Activated CD4-positive, alpha-beta T cell treated with anti-CD3 and anti-CD28 coated beads, Interleukin-2, amount 10 ng/mL, durations not matched to agents 7 days and 5 days (primary cell): ENCODE data around the gene TACC2. TPM values are rescaled to one million over a fixed set of nuclear protein-coding genes. Genes with fewer than 3 reads are reported as not detected.

Source experiments
- CTCF ChIA-PET: fragments of 350-600 bp; sonication (Branson Sonifier 250); formaldehyde crosslinking; loops from one replicate; lab custom pipeline; 2021; ENCODE audit warnings: antibody characterized with exemption; lab: Charles Lee
- POLR2A ChIA-PET: fragments of 350-600 bp; sonication (Branson Sonifier 250); formaldehyde crosslinking; loops from one replicate; lab custom pipeline; 2021; ENCODE audit warnings: antibody characterized with exemption; lab: Charles Lee
- DNase-seq: peaks from one replicate; pipeline ENCODE4 v3.0.0-alpha.2; 2020
- H3K27ac Mint-ChIP-seq: one replicate; pipeline ENCODE4 v1.8.0; 2021; ENCODE audit warnings: mild to moderate bottlenecking, moderate library complexity, mixed read lengths
- H3K27me3 Mint-ChIP-seq: one replicate; pipeline ENCODE4 v1.8.0; 2021; ENCODE audit warnings: mixed read lengths
- H3K36me3 Mint-ChIP-seq: one replicate; pipeline ENCODE4 v1.8.0; 2021; ENCODE audit warnings: low read depth, mixed read lengths
- H3K4me1 Mint-ChIP-seq: one replicate; pipeline ENCODE4 v1.8.0; 2021; ENCODE audit warnings: mixed read lengths
- H3K4me3 Mint-ChIP-seq: one replicate; pipeline ENCODE4 v1.8.0; 2021; ENCODE audit warnings: mild to moderate bottlenecking, moderate library complexity, mixed read lengths
- H3K9me3 Mint-ChIP-seq: one replicate; pipeline ENCODE4 v1.8.0; 2021; ENCODE audit warnings: mixed read lengths
- total RNA-seq, 2 experiments: library from RNA; stranded (reverse); gene quantifications; one replicate each; pipeline ENCODE4 v1.2.3, GENCODE V29; 2021

Gene TACC2
- total RNA-seq, 2 experiments from 2014 or later: not detected

DNA sequence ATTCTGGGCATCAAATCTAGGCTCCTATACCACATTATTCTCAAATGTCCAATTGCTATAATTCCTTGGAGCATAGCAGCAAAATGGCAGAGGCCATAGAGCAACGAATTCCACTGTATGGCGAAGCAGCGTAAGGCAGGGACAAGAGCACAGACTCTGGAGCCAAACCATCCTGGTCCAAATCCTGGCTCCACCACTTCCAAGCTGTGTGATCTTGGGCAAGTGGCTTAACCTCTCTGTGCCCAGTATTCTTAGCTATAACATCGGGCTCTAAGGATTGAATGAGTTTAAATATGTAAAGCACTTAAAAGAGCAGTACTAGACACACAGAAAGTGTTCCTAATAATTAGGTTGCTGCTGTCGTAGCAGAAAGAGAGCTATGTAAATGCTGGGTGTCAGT is 56.2 kb downstream of the TACC2 start:
- Mint-ChIP-seq H3K27ac (no peak overlapping the region), H3K36me3 (no peaks in the 10 kb centered on the region), H3K9me3 (no peaks in the 10 kb centered on the region), H3K4me1 (no peaks in the 10 kb centered on the region), H3K4me3 (no peak overlapping the region), H3K27me3 (no peaks in the 10 kb centered on the region)
- no peak for DNase-seq
- CTCF ChIA-PET: no interaction called here
- POLR2A ChIA-PET: no interaction called here

DNA sequence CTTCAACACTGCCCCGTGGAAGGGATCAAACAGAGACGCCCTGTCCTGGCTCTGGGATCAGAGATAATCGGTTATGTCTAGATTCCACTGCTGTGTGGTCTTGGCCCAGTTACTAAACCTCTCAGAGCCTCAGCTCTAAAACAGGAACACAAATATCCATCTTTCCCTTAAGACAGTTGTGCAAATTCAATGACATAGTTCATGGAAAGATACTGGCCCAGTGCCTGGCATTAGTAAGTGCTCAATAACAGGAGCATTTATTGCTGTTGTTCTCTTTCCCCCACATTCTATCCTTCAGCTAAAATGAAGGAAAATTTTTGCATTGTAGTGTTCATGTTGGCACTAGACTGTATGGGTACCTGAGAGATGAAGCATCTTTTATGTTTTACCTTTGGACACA is 58.6 kb downstream of the TACC2 start:
- H3K4me3 Mint-ChIP-seq: no peak overlapping the region
- no peaks in the 10 kb centered on the region for H3K36me3 Mint-ChIP-seq
- DNase-seq: no peak
- ChIA-PET POLR2A (no interaction called here), CTCF (no interaction called here)
- no peaks in the 10 kb centered on the region for H3K9me3 Mint-ChIP-seq
- H3K27me3 Mint-ChIP-seq: no peaks in the 10 kb centered on the region
- no peaks in the 10 kb centered on the region for H3K4me1 Mint-ChIP-seq
- H3K27ac Mint-ChIP-seq: no peak overlapping the region

DNA sequence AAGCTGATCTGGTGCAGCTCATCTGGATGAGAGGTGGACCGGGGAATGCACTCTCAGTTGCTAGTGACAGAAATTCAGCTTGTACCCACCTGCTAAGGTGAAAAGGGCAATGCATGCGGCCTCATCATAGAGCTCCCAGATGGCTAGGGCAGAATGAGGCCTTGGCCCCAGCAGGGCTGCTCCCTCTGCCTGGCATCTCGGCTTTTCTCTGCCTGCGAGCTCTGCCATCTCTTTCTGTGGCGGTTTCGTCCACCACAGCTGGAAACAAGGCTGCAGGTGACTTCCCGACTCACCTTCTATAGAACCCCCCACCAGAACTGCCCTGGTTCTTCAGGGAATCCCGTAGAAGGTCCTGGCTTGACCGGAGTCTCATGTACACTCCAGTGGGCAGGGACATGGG is 60.1 kb downstream of the TACC2 start:
- no peaks in the 10 kb centered on the region for H3K36me3 Mint-ChIP-seq
- no peak overlapping the region for H3K4me3 Mint-ChIP-seq
- H3K27me3 Mint-ChIP-seq: no peaks in the 10 kb centered on the region
- no peaks in the 10 kb centered on the region for H3K4me1 Mint-ChIP-seq
- H3K9me3 Mint-ChIP-seq: no peaks in the 10 kb centered on the region
- ChIA-PET POLR2A (no interaction called here), CTCF (no interaction called here)
- no peak for DNase-seq
- H3K27ac Mint-ChIP-seq: no peak overlapping the region

DNA sequence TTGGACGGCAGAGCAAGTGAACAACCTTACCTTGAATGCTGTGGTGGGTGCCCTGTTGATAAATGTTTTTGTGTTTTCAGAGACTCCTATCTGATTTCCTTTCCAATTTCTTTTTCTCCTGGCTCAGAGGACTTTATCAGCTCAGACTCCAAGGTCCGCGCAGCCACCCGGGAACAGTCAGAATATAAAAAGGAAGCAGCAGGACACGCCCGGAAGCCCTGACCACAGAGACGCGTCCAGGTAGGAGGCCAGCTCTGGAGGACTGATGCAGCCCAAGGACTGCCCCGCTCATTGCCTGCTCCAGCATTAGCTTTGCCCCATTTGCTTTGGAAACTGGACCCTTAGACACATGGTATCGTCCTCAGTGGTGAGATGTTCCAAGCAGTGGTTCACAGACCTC is 61.3 kb downstream of the TACC2 start:
- Mint-ChIP-seq H3K9me3 (no peaks in the 10 kb centered on the region), H3K4me3 (no peak overlapping the region)
- POLR2A ChIA-PET: no interaction called here

DNA sequence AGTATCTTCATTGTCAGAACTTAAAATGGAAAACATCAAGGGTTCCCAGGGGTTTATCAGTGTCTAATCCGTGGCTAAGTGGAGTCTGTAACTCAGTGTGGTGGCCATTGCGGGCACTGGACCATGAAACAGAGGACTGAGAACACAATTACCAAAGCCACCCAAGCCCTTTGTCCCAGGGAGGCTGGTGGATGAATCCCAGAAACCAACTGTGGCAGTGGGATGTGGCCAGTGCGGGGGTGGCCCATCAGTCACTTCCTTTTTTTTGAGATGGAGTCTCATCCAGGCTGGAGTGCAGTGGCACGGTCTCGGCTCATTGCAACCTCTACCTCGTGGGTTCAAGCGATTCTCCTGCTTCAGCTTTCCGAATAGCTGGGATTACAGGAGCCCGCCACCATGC is 61.8 kb downstream of the TACC2 start:
- no peak overlapping the region for H3K27ac Mint-ChIP-seq
- no peaks in the 10 kb centered on the region for H3K27me3 Mint-ChIP-seq
- ChIA-PET CTCF (no interaction called here), POLR2A (no interaction called here)
- no peaks in the 10 kb centered on the region for H3K36me3 Mint-ChIP-seq
- H3K4me1 Mint-ChIP-seq: no peaks in the 10 kb centered on the region
- no peak overlapping the region for H3K4me3 Mint-ChIP-seq
- no peak for DNase-seq
- H3K9me3 Mint-ChIP-seq: no peaks in the 10 kb centered on the region

More for the DNA sequence above, 61.3 kb downstream of the TACC2 start:
- CTCF ChIA-PET: no interaction called here
- no peaks in the 10 kb centered on the region for H3K36me3 Mint-ChIP-seq
- no peak for DNase-seq
- H3K4me1 Mint-ChIP-seq: no peaks in the 10 kb centered on the region
- H3K27ac Mint-ChIP-seq: no peak overlapping the region
- H3K27me3 Mint-ChIP-seq: no peaks in the 10 kb centered on the region

DNA sequence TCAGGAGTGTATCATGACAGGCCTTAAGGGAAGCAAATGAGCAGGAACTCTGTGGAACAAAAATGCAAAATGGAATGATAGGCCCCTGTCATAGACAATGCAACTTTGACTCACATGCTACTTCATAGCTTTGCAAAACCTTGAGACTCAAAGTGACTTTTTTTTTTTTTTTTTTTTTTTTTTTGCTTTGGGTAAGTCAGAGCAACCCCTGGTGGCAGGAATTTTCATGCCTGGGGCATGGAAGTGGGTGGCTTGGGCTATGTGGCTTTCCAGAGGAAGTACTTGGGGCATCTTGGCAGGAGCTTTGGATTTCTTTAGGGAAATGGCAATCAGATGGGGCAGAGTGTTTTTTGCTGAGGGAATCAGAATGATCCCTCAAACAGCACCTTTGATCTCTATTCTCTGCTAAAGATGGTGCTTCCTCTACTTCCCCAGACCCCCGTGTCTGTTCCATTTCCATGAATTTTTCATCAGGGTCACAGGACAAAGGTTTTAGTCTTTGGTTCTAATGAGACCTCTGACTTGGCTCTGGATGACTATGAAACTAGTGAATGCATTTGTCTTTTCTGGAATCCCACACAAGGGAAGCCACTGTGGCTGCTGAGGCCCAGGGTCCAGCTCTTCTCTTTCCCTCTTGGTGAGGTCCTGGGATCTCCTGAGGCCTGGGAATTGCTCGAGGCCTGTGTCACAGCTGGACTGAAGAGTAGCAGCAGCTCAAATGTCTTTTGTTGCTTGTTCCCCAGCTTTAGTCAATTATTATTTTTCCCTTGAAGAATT is 62.8 kb downstream of the TACC2 start:
- no peak for DNase-seq
- H3K4me3 Mint-ChIP-seq: no peak overlapping the region
- CTCF ChIA-PET: no interaction called here
- H3K27me3 Mint-ChIP-seq: no peaks in the 10 kb centered on the region
- POLR2A ChIA-PET: no interaction called here
- H3K9me3 Mint-ChIP-seq: no peaks in the 10 kb centered on the region
- no peaks in the 10 kb centered on the region for H3K36me3 Mint-ChIP-seq
- H3K27ac Mint-ChIP-seq: no peak overlapping the region
- H3K4me1 Mint-ChIP-seq: no peaks in the 10 kb centered on the region

DNA sequence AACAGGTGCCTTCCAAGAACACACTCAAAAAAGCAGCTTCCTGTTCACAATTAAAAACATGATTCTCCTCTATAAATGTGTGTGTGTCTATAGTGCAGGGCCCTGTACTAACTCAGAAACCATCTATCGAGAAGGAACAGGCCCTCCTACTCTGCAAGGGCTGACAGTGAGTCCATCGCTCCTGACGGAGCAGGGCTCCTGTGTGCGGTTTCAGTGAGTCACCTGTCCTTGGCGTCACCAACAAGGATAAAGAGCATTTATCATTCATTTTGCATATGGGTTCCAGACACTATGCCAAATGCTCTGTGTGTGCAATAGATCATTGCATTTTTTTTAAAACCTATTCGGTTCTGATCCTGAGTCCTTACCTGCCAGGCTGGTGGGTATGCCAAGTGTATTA is 63.7 kb downstream of the TACC2 start:
- DNase-seq: no peak
- Mint-ChIP-seq H3K4me3 (no peak overlapping the region), H3K4me1 (no peaks in the 10 kb centered on the region), H3K36me3 (no peaks in the 10 kb centered on the region), H3K9me3 (no peaks in the 10 kb centered on the region), H3K27ac (no peak overlapping the region), H3K27me3 (no peaks in the 10 kb centered on the region)
- ChIA-PET CTCF (no interaction called here), POLR2A (no interaction called here)

DNA sequence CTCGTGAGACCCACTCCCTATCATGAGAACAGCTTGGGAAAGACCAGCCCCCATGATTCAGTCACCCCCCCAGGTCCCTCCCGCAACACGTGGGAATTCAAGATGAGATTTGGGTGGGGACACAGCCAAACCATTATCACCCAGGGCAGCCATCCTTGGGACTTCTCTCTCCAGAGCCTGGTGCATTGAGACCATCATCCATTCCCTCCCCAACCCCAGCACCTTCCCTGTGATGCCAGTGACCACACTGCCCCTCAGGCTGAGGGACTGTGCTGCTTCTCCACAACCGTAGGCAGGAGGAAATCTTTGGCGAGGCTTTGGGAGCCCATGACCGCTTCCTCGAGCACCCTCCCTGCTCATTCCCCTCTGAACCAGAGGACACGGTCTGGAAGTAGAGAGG is 64.4 kb downstream of the TACC2 start:
- no peaks in the 10 kb centered on the region for H3K27me3 Mint-ChIP-seq
- no peak overlapping the region for H3K27ac Mint-ChIP-seq
- POLR2A ChIA-PET: no interaction called here
- no peaks in the 10 kb centered on the region for H3K9me3 Mint-ChIP-seq
- CTCF ChIA-PET: no interaction called here
- H3K4me1 Mint-ChIP-seq: no peaks in the 10 kb centered on the region
- no peaks in the 10 kb centered on the region for H3K36me3 Mint-ChIP-seq
- no peak for DNase-seq
- H3K4me3 Mint-ChIP-seq: no peak overlapping the region

DNA sequence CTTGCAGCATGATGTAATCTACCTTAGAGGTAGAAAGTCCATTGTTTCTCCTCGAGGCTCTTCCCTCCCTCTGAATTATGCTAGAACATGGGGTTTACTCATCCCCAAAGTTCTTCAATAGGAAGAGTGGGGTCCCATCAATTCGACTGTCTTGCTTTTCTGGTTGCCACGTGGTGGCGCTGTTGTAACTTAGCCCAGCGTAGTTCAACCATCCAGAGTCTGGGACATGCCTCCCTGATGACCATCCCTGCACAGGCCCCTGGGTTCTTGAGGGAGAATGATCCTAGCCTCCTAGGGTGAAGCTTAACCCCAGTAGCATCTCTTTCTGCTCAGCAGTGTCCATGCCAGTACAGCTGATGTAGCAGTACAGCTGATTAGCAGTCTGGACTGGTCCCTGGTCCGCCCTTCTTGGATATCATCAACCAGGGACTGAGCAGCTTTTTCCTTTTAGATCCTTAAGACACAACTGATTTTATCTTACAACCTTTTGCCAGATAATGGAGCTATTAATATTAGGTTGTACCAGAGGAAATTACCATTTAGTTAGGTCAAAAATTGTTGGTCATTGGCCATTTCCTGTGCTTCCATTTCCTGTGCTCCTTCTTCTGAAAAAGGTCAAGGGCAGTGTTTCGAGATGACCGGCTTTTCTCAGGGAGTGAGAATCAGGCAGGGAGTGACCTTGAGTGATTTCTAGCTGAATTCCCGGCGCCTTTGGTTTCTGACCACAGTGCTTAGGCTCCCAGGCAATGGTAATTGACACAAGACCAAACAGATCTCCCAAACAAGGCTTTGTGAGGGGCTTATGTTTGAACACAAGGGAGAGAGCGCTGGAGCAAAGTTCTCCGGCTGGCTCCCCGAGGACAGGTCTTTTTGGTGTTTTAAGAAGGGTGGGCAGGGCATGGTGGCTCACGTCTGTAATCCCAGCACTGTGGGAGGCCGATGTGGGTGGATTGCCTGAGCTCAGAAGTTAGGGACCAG is 65.4 kb downstream of the TACC2 start:
- POLR2A ChIA-PET: no interaction called here
- Mint-ChIP-seq H3K27me3 (no peaks in the 10 kb centered on the region), H3K27ac (no peak overlapping the region), H3K4me1 (no peaks in the 10 kb centered on the region), H3K9me3 (no peaks in the 10 kb centered on the region), H3K4me3 (no peak overlapping the region), H3K36me3 (no peaks in the 10 kb centered on the region)
- CTCF ChIA-PET: interaction anchor here (0.6 kb wide), 1 partner anchor 1107 kb away, joined by 3 read pairs; no protein-coding TSS in a partner anchor
- DNase-seq: no peak

DNA sequence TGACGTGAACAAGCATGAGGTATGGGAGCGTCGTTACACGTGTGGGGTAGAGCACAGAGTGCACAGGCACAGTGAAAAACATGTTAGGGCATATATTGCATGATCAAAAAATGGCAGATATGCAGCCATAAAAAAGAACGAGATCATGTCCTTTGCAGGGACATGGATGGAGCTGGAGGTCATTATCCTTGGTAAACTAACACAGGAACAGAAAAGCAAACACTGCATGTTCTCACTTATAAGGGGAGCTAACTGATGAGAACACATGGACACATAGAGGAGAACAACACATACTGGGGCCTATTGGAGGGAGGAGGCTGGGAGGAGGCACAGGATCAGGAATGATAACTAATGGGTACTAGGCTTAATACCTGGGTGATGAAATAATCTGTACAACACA is 66.3 kb downstream of the TACC2 start:
- DNase-seq: no peak
- CTCF ChIA-PET: no interaction called here
- POLR2A ChIA-PET: no interaction called here

DNA sequence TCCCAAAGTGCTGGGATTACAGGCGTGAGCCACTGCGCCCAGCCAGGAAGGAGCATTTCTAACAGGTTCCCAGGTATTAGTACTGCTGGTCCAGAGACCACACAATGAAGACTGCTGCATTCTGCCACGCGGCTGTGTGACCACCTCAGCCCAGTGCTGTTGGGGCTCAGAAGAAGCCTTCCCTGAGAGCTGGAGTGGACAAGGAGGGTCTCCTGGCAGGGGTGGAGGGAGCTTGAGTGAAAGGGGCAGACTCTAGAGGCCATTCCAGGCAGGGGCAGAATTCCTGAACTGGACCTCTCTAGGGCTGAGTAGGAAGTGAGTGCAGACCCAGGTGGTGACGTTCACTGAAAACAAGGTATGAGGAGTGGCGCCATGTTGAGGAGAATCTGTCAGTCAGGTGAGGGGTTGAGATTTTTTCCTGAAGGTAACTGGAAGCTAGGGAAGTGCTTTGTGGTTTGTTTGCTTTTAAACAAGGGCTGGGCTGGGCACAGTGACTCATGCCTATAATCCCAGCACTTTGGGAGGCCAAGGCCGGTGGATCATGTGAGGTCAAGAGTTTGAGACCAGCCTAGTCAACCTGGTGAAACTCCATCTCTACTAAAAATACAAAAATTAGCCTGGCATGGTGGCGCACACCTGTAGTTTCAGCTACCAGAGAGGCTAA is 67.6 kb downstream of the TACC2 start:
- no peaks in the 10 kb centered on the region for H3K27me3 Mint-ChIP-seq
- no peaks in the 10 kb centered on the region for H3K4me1 Mint-ChIP-seq
- ChIA-PET CTCF (interaction anchor here (0.6 kb wide), 1 partner anchor 195 kb away, joined by 4 read pairs; no protein-coding TSS in a partner anchor), POLR2A (no interaction called here)
- DNase-seq: no peak
- no peak overlapping the region for H3K4me3 Mint-ChIP-seq
- no peaks in the 10 kb centered on the region for H3K36me3 Mint-ChIP-seq
- no peak overlapping the region for H3K27ac Mint-ChIP-seq
- no peaks in the 10 kb centered on the region for H3K9me3 Mint-ChIP-seq

More for the DNA sequence above, 66.3 kb downstream of the TACC2 start:
- Mint-ChIP-seq H3K27ac (no peak overlapping the region), H3K36me3 (no peaks in the 10 kb centered on the region), H3K9me3 (no peaks in the 10 kb centered on the region), H3K4me3 (no peak overlapping the region), H3K4me1 (no peaks in the 10 kb centered on the region), H3K27me3 (no peaks in the 10 kb centered on the region)

DNA sequence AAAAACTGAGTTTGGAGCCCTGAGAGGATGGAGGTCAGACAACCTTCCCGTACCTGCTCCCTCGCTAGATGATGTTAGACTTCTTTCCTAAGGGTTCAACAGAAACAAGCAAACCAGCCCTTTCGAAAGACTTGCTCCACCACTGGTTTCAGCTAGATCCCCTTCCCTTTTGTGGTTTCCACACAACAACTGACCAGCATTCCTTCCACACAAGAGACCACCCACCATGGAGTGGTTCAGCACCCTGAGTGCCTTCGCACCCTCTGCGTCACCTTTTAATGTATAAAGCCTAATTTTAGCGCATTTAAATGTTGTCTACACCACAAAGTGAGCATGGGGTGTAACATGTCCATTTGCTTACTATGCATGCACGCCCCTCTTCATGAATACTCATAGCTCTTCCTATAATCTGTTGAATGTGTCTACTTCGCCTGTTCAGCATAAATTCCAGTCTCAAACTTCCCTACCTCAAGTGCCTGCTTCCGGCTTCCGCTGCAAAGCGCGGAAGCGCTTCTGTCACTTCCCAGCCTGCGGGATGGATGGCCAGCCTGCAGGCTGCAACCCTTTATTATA is 69.0 kb downstream of the TACC2 start:
- Mint-ChIP-seq H3K27me3 (no peaks in the 10 kb centered on the region), H3K27ac (no peak overlapping the region), H3K4me3 (no peak overlapping the region), H3K9me3 (no peaks in the 10 kb centered on the region), H3K4me1 (no peaks in the 10 kb centered on the region), H3K36me3 (no peaks in the 10 kb centered on the region)
- ChIA-PET CTCF (interaction anchor here (1.0 kb wide), 1 partner anchor 18 kb away, joined by 4 read pairs; no protein-coding TSS in a partner anchor), POLR2A (no interaction called here)
- no peak for DNase-seq
